Activated B cell treated with CpG ODN at 0.5 μM for 24 hours (primary cell): ENCODE data around the gene KIAA1217. TPM values are rescaled to one million over a fixed set of nuclear protein-coding genes. Genes with fewer than 3 reads are reported as not detected.

Experiments
- ATAC-seq: fragments of 200-7000 bp; cut with Tn5 transposase; one replicate; pipeline ENCODE4 v1.10.0; 2021; ENCODE audit warnings: low read depth, mild to moderate bottlenecking, moderate library complexity
- CTCF ChIA-PET: fragments of 350-600 bp; sonication (Branson Sonifier 250); formaldehyde crosslinking; loops from one replicate; lab custom pipeline; 2021; ENCODE audit warnings: antibody characterized with exemption; lab: Charles Lee
- POLR2A ChIA-PET: fragments of 350-600 bp; sonication (Branson Sonifier 250); formaldehyde crosslinking; loops from one replicate; lab custom pipeline; 2021; ENCODE audit warnings: antibody characterized with exemption; lab: Charles Lee
- DNase-seq: peaks from one replicate; pipeline ENCODE4 v3.0.0; 2022
- H3K27ac Mint-ChIP-seq: one replicate; pipeline ENCODE4 v1.8.0; 2020; ENCODE audit warnings: mixed read lengths
- H3K27me3 Mint-ChIP-seq: one replicate; pipeline ENCODE4 v1.8.0; 2021; ENCODE audit warnings: mixed read lengths
- H3K36me3 Mint-ChIP-seq: one replicate; pipeline ENCODE4 v1.8.0; 2021; ENCODE audit warnings: low read depth, mixed read lengths
- H3K4me1 Mint-ChIP-seq: one replicate; pipeline ENCODE4 v1.8.0; 2021; ENCODE audit warnings: mixed read lengths
- H3K4me3 Mint-ChIP-seq: one replicate; pipeline ENCODE4 v1.8.0; 2020; ENCODE audit warnings: mild to moderate bottlenecking, mixed read lengths
- H3K9me3 Mint-ChIP-seq: one replicate; pipeline ENCODE4 v1.8.0; 2020; ENCODE audit warnings: mixed read lengths
- intact Hi-C: fragments of 100-400 bp; cut with micrococcal nuclease; formaldehyde crosslinking; loops from one replicate; pipeline ENCODE4 v1.15.1; 2024
- total RNA-seq: library from RNA; stranded (reverse); gene quantifications from 2 replicates; pipeline ENCODE4 v1.2.3, GENCODE V29; 2022
- TF ChIP-seq, protein P1 (sequence below): fragments of 200-600 bp; IDR thresholded peaks from one replicate; pipeline ENCODE4 v1.8.0; 2022; ENCODE audit warnings: antibody characterized with exemption, mild to moderate bottlenecking

KIAA1217 gene
- total RNA-seq, 1 donor from 2014 or later = 0.71 TPM

DNA sequence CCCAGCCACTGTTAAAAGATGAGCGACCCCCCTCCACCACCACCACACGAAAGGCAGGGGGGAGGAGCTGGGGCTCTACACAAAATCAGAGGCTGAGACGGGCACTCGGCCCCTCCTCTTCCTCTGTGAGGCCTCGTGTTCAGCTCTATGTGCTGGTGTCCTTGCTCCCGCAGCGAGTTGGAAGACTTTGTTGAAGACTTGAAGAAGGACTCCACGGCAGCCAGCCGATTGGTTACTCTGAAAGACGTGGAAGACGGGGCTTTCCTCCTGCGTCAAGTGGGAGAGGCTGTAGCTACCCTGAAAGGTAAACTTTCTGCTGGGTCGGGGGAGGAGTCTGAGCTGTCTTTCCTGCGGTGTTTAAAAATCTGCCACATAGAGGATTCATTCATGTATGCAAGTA lies 311.0 kb downstream of the KIAA1217 start:
- DNase-seq (no peak), ATAC-seq (no peak)
- Mint-ChIP-seq H3K27me3 (peaks cover 3% of the 10 kb centered on the region), H3K36me3 (no peaks in the 10 kb centered on the region), H3K27ac (no peak overlapping the region), H3K4me1 (no peaks in the 10 kb centered on the region), H3K9me3 (no peaks in the 10 kb centered on the region), H3K4me3 (no peak overlapping the region)
- TF ChIP-seq, protein P1, sequence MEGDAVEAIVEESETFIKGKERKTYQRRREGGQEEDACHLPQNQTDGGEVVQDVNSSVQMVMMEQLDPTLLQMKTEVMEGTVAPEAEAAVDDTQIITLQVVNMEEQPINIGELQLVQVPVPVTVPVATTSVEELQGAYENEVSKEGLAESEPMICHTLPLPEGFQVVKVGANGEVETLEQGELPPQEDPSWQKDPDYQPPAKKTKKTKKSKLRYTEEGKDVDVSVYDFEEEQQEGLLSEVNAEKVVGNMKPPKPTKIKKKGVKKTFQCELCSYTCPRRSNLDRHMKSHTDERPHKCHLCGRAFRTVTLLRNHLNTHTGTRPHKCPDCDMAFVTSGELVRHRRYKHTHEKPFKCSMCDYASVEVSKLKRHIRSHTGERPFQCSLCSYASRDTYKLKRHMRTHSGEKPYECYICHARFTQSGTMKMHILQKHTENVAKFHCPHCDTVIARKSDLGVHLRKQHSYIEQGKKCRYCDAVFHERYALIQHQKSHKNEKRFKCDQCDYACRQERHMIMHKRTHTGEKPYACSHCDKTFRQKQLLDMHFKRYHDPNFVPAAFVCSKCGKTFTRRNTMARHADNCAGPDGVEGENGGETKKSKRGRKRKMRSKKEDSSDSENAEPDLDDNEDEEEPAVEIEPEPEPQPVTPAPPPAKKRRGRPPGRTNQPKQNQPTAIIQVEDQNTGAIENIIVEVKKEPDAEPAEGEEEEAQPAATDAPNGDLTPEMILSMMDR = no peak
- ChIA-PET POLR2A (no interaction called here), CTCF (no interaction called here)
- intact Hi-C loops = no loop called here

DNA sequence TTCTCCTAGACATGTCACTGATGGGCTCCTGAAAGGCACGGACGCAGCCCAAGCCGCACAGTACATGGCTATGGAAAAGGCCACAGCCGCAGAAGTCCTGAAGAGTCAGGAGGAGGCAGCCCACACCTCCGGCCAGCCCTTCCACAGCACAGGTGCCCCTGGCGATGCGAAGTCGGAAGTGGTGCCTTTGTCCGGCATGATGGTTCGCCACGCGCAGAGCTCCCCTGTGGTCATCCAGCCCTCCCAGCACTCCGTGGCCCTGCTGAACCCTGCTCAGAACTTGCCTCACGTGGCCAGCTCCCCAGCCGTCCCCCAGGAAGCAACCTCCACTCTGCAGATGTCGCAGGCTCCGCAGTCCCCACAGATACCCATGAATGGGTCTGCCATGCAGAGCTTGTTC lies 315.4 kb downstream of the KIAA1217 start:
- ChIA-PET POLR2A (no interaction called here), CTCF (no interaction called here)
- Mint-ChIP-seq H3K36me3 (no peaks in the 10 kb centered on the region), H3K27ac (no peak overlapping the region), H3K4me3 (no peak overlapping the region), H3K9me3 (no peaks in the 10 kb centered on the region), H3K4me1 (no peaks in the 10 kb centered on the region), H3K27me3 (peaks cover under 1% of the 10 kb centered on the region)
- intact Hi-C loops = no loop called here
- ATAC-seq = no peak
- no peak for DNase-seq
- TF ChIP-seq, protein P1 = no peak

DNA sequence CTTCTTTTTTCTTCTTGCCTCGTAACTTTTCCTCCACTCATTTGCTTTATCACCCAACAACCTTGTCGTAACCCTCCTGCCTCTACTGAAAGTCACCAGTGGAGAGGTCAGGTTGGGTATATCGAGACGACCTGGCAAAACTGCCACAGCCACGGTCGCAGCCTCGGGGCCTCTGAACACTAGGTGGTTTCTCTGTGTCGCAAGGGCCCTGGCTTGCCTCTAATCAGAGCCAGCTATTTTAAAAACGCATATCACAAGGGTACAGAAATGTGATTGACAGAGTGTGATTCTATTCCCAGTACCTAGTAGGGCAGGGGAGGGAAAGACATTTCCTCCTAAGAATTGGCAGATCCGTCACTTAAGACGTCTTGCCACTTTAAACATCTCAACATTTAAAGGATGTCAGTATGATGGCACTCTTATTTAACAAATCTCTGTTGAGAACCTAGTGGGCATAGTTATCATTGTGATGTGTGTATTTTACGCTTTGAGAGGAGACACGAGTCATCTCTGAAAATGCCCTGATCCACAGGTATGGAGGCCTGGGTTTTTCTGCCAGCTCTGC lies 317.2 kb downstream of the KIAA1217 start:
- POLR2A ChIA-PET = no interaction called here
- Mint-ChIP-seq H3K27me3 (no peaks in the 10 kb centered on the region), H3K4me3 (no peak overlapping the region), H3K4me1 (no peaks in the 10 kb centered on the region), H3K27ac (no peak overlapping the region), H3K36me3 (no peaks in the 10 kb centered on the region), H3K9me3 (no peaks in the 10 kb centered on the region)
- no peak for DNase-seq
- CTCF ChIA-PET = no interaction called here
- intact Hi-C loops = no loop called here
- no peak for ATAC-seq
- TF ChIP-seq, protein P1 = no peak

DNA sequence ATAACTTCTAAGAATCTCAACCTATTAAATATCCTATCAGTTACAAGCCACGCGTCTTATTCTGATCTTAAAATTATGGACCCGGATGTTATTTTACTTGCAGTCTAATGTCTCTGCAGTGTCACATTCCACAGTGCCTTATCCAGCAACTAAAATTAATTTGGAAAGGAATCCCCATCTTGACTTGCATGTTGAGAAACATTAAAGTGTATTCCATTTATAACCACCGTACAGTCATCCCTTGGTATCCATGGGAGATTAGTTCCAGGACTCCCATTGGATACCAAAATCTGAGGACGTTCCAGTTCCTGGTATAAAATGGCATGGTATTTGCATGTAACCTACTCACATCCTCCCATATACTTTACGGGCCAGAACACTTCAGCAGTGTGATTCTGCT lies 320.0 kb downstream of the KIAA1217 start:
- ChIA-PET CTCF (no interaction called here), POLR2A (no interaction called here)
- Mint-ChIP-seq H3K4me3 (no peak overlapping the region), H3K27ac (no peak overlapping the region), H3K27me3 (peaks cover 2% of the 10 kb centered on the region), H3K4me1 (no peaks in the 10 kb centered on the region), H3K9me3 (no peaks in the 10 kb centered on the region), H3K36me3 (no peaks in the 10 kb centered on the region)
- intact Hi-C loops = no loop called here
- no peak for DNase-seq
- TF ChIP-seq, protein P1 = no peak
- ATAC-seq = no peak

DNA sequence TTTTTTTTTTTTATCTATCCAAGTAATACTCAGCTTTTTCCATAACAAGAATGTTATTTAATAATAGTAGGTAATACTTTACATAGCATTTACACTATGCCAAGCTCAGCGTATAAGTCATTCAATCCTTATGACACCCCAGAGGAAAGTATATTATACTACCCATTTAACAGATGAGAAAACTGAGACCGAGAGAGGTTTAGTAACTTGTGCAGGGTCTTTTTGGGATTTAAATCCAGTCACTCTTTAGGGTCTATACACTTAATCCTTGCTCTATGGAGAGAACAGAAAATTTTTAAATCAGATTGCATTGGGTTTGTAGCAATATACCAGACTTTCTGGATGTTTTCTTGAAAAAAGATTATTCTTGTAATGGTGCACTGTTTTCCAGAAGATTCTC lies 322.5 kb downstream of the KIAA1217 start:
- no peaks in the 10 kb centered on the region for H3K9me3 Mint-ChIP-seq
- H3K36me3 Mint-ChIP-seq = no peaks in the 10 kb centered on the region
- CTCF ChIA-PET = no interaction called here
- intact Hi-C loops = no loop called here
- no peak for DNase-seq
- ATAC-seq = no peak
- peaks cover 2% of the 10 kb centered on the region for H3K27me3 Mint-ChIP-seq
- TF ChIP-seq, protein P1 = no peak
- H3K4me3 Mint-ChIP-seq = no peak overlapping the region
- no peak overlapping the region for H3K27ac Mint-ChIP-seq
- H3K4me1 Mint-ChIP-seq = no peaks in the 10 kb centered on the region
- POLR2A ChIA-PET = no interaction called here
